ENCODE data around the gene COL5A2. TPM values are rescaled to one million over a fixed set of nuclear protein-coding genes. Genes with fewer than 3 reads are reported as not detected.

COL5A2 gene
- total RNA-seq, 2 donors from 2014 or later: 10.4 to 24.6 TPM

DNA sequence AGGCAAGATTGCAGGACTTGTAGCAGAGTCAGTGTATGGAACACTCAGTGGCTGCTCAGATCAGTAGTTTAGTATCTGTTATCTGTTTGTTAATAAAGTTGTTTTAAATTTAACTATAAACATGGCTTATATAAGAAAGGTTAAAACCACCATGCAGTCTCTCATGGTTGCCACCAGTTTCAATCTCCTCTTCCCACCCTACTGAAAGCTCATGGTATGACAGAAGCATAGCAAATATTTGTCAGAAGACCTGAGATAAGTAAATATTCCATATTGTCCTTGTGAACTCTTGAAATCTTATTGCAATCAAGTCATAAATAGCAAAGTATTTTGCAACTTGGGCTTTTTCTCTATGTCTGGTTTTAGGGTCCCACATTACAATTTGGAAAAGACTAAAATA, 2.1 kb upstream of the COL5A2 start:
- DNase-seq: no peak

DNA sequence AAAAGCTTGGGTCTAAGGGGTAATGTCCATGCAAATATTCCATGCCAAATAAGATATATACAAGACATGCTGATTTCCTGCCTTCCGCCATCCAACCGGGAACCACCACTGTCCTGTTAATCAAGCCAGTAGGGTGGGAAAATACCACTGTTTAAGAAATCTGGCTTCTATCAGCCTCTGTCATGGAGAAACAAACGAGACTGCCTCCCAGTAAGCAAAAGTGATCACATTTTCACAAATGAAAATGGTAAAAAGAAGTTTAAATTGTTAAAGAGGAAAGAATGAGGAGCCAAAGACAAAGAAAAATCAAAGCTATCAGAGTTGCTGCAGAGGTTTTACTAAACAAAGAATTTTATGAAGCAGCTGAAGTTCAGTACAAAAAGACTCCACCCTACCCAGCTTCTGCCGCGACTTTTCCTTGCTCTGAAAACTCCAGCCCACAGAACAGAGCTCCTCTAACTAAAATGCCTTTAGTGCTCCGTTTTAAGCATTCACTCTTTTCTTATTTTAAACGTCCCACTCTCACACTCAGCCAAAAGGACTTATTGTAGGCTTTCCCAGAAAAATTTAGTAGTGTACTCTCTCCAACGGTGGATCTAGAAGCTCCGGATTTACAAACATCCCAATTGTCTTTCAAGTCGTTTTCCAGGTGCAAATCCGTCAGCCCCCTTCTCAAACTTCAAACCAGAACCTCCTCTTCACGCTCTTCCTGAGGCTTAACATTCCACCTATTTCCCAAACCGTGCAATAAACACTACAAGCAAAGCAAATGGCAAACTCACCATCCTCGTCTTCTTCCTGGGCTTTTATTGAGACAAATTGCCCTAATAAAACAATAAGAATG, 613 bp downstream of the COL5A2 start:
- Histone ChIP-seq H3K9me3 (no peaks in the 10 kb centered on the region), H3K27me3 (no peaks in the 10 kb centered on the region), H3K9ac (ENCODE audit: low read depth in 2 of 2, low read length in 2 of 2) (peak overlapping the region; percentile 46 to 54), H3K27ac (peak overlapping the region; percentile 63), H3K4me1 (no peaks in the 10 kb centered on the region), H3K36me3 (no peaks in the 10 kb centered on the region), H3K4me3 (peak overlapping the region; percentile 28)
- DNase-seq: no peak
- intact Hi-C loops (cut with DNase I): no loop called here
- TF ChIP-seq, protein P1, sequence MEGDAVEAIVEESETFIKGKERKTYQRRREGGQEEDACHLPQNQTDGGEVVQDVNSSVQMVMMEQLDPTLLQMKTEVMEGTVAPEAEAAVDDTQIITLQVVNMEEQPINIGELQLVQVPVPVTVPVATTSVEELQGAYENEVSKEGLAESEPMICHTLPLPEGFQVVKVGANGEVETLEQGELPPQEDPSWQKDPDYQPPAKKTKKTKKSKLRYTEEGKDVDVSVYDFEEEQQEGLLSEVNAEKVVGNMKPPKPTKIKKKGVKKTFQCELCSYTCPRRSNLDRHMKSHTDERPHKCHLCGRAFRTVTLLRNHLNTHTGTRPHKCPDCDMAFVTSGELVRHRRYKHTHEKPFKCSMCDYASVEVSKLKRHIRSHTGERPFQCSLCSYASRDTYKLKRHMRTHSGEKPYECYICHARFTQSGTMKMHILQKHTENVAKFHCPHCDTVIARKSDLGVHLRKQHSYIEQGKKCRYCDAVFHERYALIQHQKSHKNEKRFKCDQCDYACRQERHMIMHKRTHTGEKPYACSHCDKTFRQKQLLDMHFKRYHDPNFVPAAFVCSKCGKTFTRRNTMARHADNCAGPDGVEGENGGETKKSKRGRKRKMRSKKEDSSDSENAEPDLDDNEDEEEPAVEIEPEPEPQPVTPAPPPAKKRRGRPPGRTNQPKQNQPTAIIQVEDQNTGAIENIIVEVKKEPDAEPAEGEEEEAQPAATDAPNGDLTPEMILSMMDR (IDR thresholded peaks at IDR 0.05): no peak

More for the DNA sequence above, 2.1 kb upstream of the COL5A2 start:
- H3K9me3 ChIP-seq: no peaks in the 10 kb centered on the region
- no peaks in the 10 kb centered on the region for H3K36me3 ChIP-seq
- H3K4me1 ChIP-seq: no peaks in the 10 kb centered on the region
- no peak overlapping the region for H3K4me3 ChIP-seq
- TF ChIP-seq, protein P1 (IDR thresholded peaks at IDR 0.05): no peak
- H3K27ac ChIP-seq: no peak overlapping the region
- intact Hi-C loops (cut with DNase I): no loop called here
- no peaks in the 10 kb centered on the region for H3K27me3 ChIP-seq
- H3K9ac ChIP-seq (ENCODE audit: low read depth in 2 of 2, low read length in 2 of 2): no peak overlapping the region

DNA sequence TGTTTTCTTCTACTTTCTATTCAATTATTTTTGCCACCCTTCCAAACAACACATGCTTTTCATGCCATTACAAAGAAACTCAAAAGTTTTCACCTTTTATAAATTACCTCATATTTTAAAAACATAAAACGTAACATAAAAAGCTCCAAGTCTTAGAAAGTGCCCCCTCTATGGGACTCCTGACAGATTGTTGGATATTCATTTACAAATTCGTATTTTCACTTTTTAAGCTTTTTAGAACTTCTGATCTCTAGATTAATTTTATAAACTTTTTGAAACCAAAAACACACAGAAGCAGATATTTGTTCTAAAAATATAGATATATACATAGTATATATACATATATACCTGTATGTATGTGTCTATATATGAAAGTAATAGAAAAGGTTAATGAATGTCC, 1.5 kb downstream of the COL5A2 start:
- Histone ChIP-seq H3K4me1 (no peaks in the 10 kb centered on the region), H3K9ac (ENCODE audit: low read depth in 2 of 2, low read length in 2 of 2) (no peak overlapping the region), H3K27me3 (no peaks in the 10 kb centered on the region), H3K4me3 (peak overlapping the region; percentile 28), H3K36me3 (no peaks in the 10 kb centered on the region), H3K9me3 (no peaks in the 10 kb centered on the region), H3K27ac (no peak overlapping the region)
- intact Hi-C loops (cut with DNase I): no loop called here
- TF ChIP-seq, protein P1 (IDR thresholded peaks at IDR 0.05): no peak
- DNase-seq: no peak

DNA sequence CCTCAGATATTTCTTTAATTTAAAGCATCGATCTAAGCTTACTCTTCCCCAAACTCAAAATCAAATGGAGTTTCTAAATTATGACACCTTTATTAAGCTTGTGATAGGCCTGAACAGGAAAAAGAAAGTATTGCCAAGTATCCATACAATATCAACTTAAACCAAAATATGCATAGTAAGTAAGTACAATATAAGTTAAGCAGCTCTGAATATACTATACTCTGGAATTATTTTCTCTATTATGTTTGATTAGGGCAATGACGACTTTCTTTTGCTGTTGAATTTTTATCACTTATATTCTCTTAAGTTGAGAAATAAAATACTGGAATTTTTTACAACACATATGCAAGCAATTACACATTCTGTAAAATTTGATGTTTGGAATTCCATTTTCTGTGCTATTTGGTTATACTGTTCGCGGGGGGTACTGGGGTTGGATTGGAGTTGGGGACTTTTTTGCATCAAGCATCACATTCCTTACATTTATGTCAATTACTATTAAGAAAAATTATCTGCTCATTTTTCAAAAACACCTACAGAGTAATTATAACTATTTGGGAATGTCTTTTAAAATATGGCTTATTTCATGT, 2.2 kb downstream of the COL5A2 start:
- Histone ChIP-seq H3K27me3 (no peaks in the 10 kb centered on the region), H3K4me1 (no peaks in the 10 kb centered on the region), H3K9ac (ENCODE audit: low read depth in 2 of 2, low read length in 2 of 2) (no peak overlapping the region), H3K4me3 (peak overlapping the region; percentile 4), H3K9me3 (no peaks in the 10 kb centered on the region), H3K27ac (no peak overlapping the region), H3K36me3 (no peaks in the 10 kb centered on the region)
- intact Hi-C loops (cut with DNase I): no loop called here
- DNase-seq: no peak
- TF ChIP-seq, protein P1 (IDR thresholded peaks at IDR 0.05): no peak

DNA sequence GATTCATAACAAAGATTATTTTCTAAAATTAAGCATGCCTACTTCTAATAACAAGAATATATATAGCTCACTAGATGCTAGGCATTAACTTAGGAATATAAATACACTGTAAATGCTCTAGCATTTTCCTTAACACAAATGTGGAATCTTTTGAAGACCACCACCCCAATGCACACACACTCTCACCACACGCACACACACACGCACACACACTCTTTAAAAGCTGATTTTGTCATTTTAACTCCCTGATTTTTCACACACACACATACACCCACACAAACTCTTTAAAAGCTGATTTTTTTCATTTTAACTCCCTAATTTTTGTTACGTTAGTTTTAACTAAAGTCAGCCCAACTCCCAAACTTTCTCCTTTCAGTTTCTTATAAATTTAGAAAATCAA, 3.0 kb downstream of the COL5A2 start:
- intact Hi-C loops (cut with DNase I): no loop called here
- Histone ChIP-seq H3K27me3 (no peaks in the 10 kb centered on the region), H3K9me3 (no peaks in the 10 kb centered on the region), H3K9ac (ENCODE audit: low read depth in 2 of 2, low read length in 2 of 2) (no peak overlapping the region), H3K27ac (no peak overlapping the region), H3K36me3 (no peaks in the 10 kb centered on the region), H3K4me1 (no peaks in the 10 kb centered on the region), H3K4me3 (peak overlapping the region; percentile 4)
- TF ChIP-seq, protein P1 (IDR thresholded peaks at IDR 0.05): no peak
- DNase-seq: no peak
